Measurements from ENCODE around the gene CYP11A1.

DNA sequence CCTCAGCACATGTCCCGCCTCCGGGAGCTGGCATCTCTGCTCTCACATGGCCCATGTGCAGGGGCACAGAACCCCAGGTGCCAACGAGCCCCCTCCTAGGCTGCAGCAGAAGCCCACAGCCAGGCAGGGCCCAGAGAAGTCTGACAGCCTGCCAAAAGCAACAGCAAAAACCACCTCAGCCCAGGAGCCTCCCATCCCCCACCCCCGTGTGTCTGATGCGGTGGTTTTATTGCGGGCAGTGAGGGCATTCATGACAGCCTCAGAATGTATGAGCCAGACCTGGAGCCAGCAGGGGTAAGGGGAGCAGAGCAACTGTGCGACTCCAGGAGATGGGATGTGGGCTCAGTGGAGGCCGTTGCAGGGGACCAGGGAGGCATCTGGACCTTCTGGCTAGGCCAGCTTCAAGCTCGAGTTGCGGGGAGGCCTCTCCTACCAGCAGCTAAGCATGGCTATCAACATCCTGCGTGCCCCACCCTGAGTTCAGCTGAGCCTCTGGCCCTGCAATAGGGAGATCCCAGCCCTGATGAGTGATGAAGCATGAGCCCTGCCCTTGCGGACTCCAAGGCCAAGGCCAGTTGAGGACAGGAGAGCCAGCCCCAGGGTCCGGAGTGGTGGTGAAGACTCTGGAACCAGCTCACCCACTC, 52.5 kb downstream of the CYP11A1 start:
- TF ChIP-seq, protein P1, sequence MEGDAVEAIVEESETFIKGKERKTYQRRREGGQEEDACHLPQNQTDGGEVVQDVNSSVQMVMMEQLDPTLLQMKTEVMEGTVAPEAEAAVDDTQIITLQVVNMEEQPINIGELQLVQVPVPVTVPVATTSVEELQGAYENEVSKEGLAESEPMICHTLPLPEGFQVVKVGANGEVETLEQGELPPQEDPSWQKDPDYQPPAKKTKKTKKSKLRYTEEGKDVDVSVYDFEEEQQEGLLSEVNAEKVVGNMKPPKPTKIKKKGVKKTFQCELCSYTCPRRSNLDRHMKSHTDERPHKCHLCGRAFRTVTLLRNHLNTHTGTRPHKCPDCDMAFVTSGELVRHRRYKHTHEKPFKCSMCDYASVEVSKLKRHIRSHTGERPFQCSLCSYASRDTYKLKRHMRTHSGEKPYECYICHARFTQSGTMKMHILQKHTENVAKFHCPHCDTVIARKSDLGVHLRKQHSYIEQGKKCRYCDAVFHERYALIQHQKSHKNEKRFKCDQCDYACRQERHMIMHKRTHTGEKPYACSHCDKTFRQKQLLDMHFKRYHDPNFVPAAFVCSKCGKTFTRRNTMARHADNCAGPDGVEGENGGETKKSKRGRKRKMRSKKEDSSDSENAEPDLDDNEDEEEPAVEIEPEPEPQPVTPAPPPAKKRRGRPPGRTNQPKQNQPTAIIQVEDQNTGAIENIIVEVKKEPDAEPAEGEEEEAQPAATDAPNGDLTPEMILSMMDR (conservative IDR thresholded peaks at IDR 0.05; ENCODE audit: low read length): no peak
- no peak for TF ChIP-seq EZH2phosphoT487 (IDR thresholded peaks at IDR 0.05; ENCODE audit: borderline replicate concordance)
